Esophagus (tissue), 2 donors: Measurements from ENCODE around the gene NAP1L4. TPM values are rescaled to one million over a fixed set of nuclear protein-coding genes. Genes with fewer than 3 reads are reported as not detected.
A peak's percentile ranks its signal among the peaks of the same experiment; 100 is the strongest.

Experiments
- H3K27ac ChIP-seq, 2 donors: one replicate each; pipeline ENCODE4 v1.5.1; 2013; ENCODE audit warnings: low read depth in 2 of 2, mild to moderate bottlenecking in 2 of 2, inconsistent platforms in 1 of 2, low read length in 1 of 2, moderate library complexity in 1 of 2
- H3K27me3 ChIP-seq, 2 donors: one replicate each; pipeline ENCODE4 v1.6.1; 2013; ENCODE audit warnings: low read length in 2 of 2, control low read depth in 1 of 2, mild to moderate bottlenecking in 1 of 2; ENCODE audit not compliant: insufficient read depth in 2 of 2, control insufficient read depth in 1 of 2
- H3K36me3 ChIP-seq, 2 donors: one replicate each; pipeline ENCODE4 v1.6.1; 2013; ENCODE audit warnings: low read length in 1 of 2; ENCODE audit not compliant: control insufficient read depth in 2 of 2, insufficient read depth in 2 of 2
- H3K4me1 ChIP-seq, 2 donors: one replicate each; pipeline ENCODE4 v1.6.1; 2013; ENCODE audit warnings: low read length in 1 of 2; ENCODE audit not compliant: control insufficient read depth in 2 of 2, insufficient read depth in 2 of 2
- H3K4me3 ChIP-seq, 2 donors: one replicate each; pipeline ENCODE4 v1.5.1; 2013; ENCODE audit warnings: low read length in 2 of 2, mild to moderate bottlenecking in 2 of 2, low read depth in 1 of 2, moderate library complexity in 1 of 2
- H3K9me3 ChIP-seq, 2 donors: one replicate each; pipeline ENCODE4 v1.6.1; 2013; ENCODE audit warnings: mild to moderate bottlenecking in 2 of 2, low read depth in 1 of 2, low read length in 1 of 2, moderate library complexity in 1 of 2; ENCODE audit not compliant: control insufficient read depth in 2 of 2, insufficient read depth in 1 of 2
- WGBS, 2 donors: extraction: QIAGEN DNeasy Blood & Tissue Kit; methylation state at CpG; one replicate each; pipeline ENCODE4 v1.1.7; 2013; 5-methylcytosine and 5-hydroxymethylcytosine counted together
- polyA plus RNA-seq, 2 donors: library from polyadenylated mRNA; stranded (reverse); fragments of 200-250 nt; gene quantifications; one replicate each; pipeline ENCODE4 v1.2.3, GENCODE V29; 2013
- donor health status: healthy with polysubstance abuse.
- donor health status: Bipolar disorder and iron deficiency.

NAP1L4 gene
- polyA plus RNA-seq, 2 donors = 66.0 to 68.6 TPM

GRCh38 chr11:2989006-2989405, 3.1 kb downstream of the NAP1L4 start:
- Histone ChIP-seq H3K27ac (peak overlapping the region in 1 of 2 donors; percentile 41), H3K9me3 (no peaks in the 10 kb centered on the region), H3K4me1 (peaks cover 3 to 7% of the 10 kb centered on the region in 2 donors), H3K36me3 (peaks cover 0 to 2% of the 10 kb centered on the region in 2 donors), H3K4me3 (peak overlapping the region in 1 of 2 donors; percentile 67), H3K27me3 (no peaks in the 10 kb centered on the region)
- 13 to 17% methylated on average over 4 of the region's 4 CpGs for WGBS, 2 donors

GRCh38 chr11:2987881-2988861, 4.0 kb downstream of the NAP1L4 start:
- peak overlapping the region; percentile 32 to 63 for H3K27ac ChIP-seq
- no peaks in the 10 kb centered on the region for H3K9me3 ChIP-seq
- H3K27me3 ChIP-seq = no peaks in the 10 kb centered on the region
- H3K4me1 ChIP-seq = peaks cover 3 to 7% of the 10 kb centered on the region in 2 donors
- peak overlapping the region in 1 of 2 donors; percentile 67 for H3K4me3 ChIP-seq
- 25 to 32% methylated on average over 11 of the region's 11 CpGs for WGBS, 2 donors
- H3K36me3 ChIP-seq = peaks cover 0 to 2% of the 10 kb centered on the region in 2 donors

- H3K4me3 ChIP-seq = no peak overlapping the region
- peaks cover 0 to 4% of the 10 kb centered on the region in 2 donors for H3K4me1 ChIP-seq
- no peaks in the 10 kb centered on the region for H3K9me3 ChIP-seq
- 92 to 93% methylated on average over 4 of the region's 4 CpGs for WGBS, 2 donors
- H3K36me3 ChIP-seq = peaks cover 0 to 2% of the 10 kb centered on the region in 2 donors
- H3K27ac ChIP-seq = no peak overlapping the region
- no peaks in the 10 kb centered on the region for H3K27me3 ChIP-seq
Measured at GRCh38 chr11:2983908-2984307, 8.2 kb downstream of the NAP1L4 start.

- peaks cover 0 to 5% of the 10 kb centered on the region in 2 donors for H3K36me3 ChIP-seq
- 38 to 50% methylated on average over 2 of the region's 2 CpGs for WGBS, 2 donors
- no peak overlapping the region for H3K4me3 ChIP-seq
- peak overlapping the region in 1 of 2 donors; percentile 30 for H3K27ac ChIP-seq
- H3K9me3 ChIP-seq = no peaks in the 10 kb centered on the region
- H3K27me3 ChIP-seq = no peaks in the 10 kb centered on the region
- peaks cover 0 to 2% of the 10 kb centered on the region in 2 donors for H3K4me1 ChIP-seq
Measured at GRCh38 chr11:2982214-2982613, 9.9 kb downstream of the NAP1L4 start.

- no peaks in the 10 kb centered on the region for H3K9me3 ChIP-seq
- no peak overlapping the region for H3K4me3 ChIP-seq
- peak overlapping the region in 1 of 2 donors; percentile 21 for H3K27ac ChIP-seq
- H3K36me3 ChIP-seq = peaks cover 4 to 10% of the 10 kb centered on the region in 2 donors
- no peaks in the 10 kb centered on the region for H3K27me3 ChIP-seq
- 74 to 88% methylated on average over 8 of the region's 8 CpGs for WGBS, 2 donors
- peaks cover 0 to 2% of the 10 kb centered on the region in 2 donors for H3K4me1 ChIP-seq
Measured at GRCh38 chr11:2981130-2981529, 11.0 kb downstream of the NAP1L4 start.

GRCh38 chr11:2980168-2980840, 11.8 kb downstream of the NAP1L4 start:
- Histone ChIP-seq H3K27ac (peak overlapping the region in 1 of 2 donors; percentile 60), H3K4me1 (peaks cover 0 to 2% of the 10 kb centered on the region in 2 donors), H3K36me3 (peaks cover 10 to 12% of the 10 kb centered on the region in 2 donors), H3K4me3 (no peak overlapping the region), H3K9me3 (no peaks in the 10 kb centered on the region), H3K27me3 (no peaks in the 10 kb centered on the region)
- WGBS, 2 donors = 45 to 55% methylated on average over 6 of the region's 6 CpGs

GRCh38 chr11:2977113-2977512, 15.0 kb downstream of the NAP1L4 start:
- peaks cover 15 to 22% of the 10 kb centered on the region in 2 donors for H3K36me3 ChIP-seq
- H3K4me3 ChIP-seq = no peak overlapping the region
- H3K4me1 ChIP-seq = peaks cover 0 to 2% of the 10 kb centered on the region in 2 donors
- H3K9me3 ChIP-seq = no peaks in the 10 kb centered on the region
- 51 to 55% methylated on average over 7 of the region's 7 CpGs for WGBS, 2 donors
- no peaks in the 10 kb centered on the region for H3K27me3 ChIP-seq
- no peak overlapping the region for H3K27ac ChIP-seq

- Histone ChIP-seq H3K4me1 (no peaks in the 10 kb centered on the region), H3K27ac (no peak overlapping the region), H3K36me3 (peaks cover 18 to 22% of the 10 kb centered on the region in 2 donors), H3K9me3 (no peaks in the 10 kb centered on the region), H3K4me3 (no peak overlapping the region), H3K27me3 (no peaks in the 10 kb centered on the region)
- 75 to 84% methylated on average over 6 of the region's 6 CpGs for WGBS, 2 donors
Measured at GRCh38 chr11:2976294-2977063, 15.7 kb downstream of the NAP1L4 start.

- Histone ChIP-seq H3K4me3 (no peak overlapping the region), H3K9me3 (no peaks in the 10 kb centered on the region), H3K4me1 (no peaks in the 10 kb centered on the region), H3K27me3 (no peaks in the 10 kb centered on the region), H3K27ac (no peak overlapping the region), H3K36me3 (peaks cover 20 to 22% of the 10 kb centered on the region in 2 donors)
- 79 to 80% methylated on average over 4 of the region's 4 CpGs for WGBS, 2 donors
Measured at GRCh38 chr11:2975594-2975993, 16.5 kb downstream of the NAP1L4 start.
